Raji (cell line): ENCODE data around the gene PMM2.

ENCODE experiments used
- POLR2A ChIP-seq: IDR thresholded peaks from 2 replicates; pipeline ENCODE4 v1.6.1; 2011; ENCODE audit warnings: low read depth, low read length, control low read depth; ENCODE audit not compliant: insufficient read depth

PMM2 gene

DNA sequence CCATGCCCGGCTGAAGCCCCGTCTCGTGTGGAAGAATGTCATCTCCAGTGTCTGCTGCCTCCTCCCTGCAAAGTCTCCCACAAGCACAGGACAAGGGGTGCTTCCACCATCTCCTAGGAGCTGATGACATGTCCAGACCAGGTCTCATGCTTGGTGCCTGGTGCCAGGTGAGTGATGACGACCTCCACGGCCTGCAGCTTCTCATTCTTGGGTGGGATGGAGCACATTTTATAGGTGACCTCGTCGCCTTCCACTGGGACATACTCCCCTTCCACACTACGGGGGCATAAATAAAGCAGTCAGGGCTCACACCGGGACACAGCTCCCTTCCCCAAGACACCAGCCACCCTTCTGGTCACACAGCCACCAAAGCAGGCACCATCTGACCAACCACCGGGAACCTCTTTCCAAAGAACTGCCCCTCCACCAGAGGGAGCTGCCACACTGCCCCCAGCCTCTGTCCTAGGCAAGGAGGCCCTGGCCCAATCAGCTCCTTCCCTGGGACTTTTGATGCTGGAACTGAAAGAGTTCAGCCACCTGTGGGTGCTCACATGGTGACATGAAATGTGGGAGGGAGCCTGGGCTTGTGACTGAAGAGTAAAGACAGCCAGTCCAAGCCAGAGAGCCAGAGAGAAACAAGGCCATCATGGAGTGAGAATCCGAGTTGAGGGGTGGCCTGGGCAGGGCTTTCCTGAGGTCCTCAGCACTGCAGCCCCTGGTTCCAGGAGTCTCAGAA lies 57.6 kb downstream of the PMM2 start:
- TF ChIP-seq POLR2A, result no peak

DNA sequence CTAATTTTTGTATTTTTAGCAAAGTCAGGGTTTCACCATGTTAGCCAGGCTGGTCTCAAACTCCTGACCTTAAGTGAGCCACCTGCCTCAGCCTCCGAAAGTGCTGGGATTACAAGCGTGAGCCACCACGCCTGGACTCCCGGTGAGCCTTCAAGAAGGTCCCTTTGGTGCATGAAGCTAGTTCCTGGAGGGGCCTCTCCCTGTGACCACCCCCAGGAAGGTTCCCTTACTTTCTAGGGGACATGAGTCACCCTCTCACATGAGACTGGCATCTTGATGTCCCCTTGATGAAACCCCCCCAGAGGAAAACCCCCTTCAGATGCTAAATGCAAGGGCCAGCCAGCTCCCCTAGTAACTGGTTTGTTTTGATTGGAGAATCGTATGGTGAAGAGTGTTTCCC lies 58.3 kb downstream of the PMM2 start:
- TF ChIP-seq POLR2A, result no peak

GRCh38 chr16:8858994-8859912 lies 61.6 kb downstream of the PMM2 start:
- no peak for TF ChIP-seq POLR2A

DNA sequence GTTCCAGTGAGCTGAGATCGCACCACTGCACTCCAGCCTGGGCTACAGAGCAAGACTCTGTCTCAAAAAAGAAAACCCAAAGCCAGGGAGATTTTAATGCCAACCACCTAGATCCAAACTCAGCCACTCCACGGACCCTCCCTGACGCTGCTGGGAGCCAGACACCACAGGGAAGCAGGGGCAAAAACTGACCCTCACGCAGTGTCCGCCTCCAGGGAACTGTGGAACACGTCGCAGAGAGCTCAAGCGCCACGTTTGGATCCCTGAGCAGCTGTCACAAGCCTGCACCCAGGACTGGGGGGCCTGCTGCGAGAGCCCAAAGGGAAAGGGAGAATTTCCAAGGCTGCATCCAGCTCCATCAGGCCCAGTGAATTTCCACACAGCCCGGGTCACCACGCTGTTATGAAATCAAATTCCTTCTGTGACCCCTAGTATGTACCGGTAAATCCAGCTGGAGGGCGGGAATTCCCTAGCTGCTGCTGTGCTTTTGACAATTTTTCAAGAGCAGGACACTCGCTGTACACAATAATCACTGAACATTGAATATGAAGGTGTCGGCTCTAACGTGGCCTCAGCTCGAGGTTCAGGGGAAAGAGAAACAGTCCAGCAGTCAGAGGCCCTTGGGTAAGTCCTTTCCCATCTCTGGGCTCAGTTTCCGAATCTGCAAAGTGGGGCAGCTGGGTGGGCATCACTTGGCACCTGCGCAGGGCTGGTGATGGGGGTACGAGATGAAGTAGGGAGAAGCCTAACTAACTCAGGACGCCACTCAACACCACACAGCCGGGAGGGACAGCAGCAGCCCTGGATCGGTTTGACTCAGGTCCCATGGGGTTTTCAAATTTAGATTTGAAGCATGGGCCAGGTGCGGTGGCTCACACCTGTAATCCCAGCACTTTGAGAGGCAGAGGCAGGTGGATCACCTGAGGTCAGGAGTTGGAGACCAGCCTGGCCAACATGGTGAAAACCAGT lies 62.6 kb downstream of the PMM2 start:
- no peak for TF ChIP-seq POLR2A

DNA sequence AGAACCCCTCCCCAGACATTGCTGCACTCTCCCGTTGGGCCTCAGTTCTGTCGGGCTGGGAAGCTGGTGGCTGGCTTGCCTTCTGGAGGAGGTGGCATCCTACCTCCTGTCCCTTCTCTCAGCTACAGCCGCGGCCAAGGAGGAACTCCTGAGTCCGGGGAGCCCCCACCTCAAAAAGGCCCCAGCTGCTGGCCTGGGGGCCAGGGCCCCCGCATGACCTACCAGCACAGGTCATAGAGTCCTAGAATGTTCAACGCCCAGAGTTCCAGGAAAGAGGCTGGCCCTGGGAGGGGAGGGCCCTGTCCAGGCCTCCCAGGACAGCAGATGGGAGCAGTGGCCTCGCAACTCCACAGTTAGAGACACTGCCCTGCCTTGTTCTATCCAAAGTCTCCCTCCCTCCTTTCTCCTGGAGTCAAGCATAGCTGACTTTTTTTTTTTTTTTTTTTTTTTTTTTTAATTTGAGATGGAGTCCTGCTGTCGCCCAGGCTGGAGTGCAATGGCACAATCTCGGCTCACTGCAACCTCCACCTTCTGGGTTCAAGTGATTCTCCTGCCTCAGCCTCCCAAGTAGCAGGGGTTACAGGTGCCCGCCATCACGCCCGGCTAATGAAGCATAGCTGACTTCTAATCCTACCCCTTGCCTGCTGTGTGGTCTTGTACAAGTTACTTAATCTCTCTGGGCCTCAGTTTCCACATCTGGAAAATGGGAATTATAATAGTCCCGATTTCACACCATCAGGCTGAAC lies 64.1 kb downstream of the PMM2 start:
- TF ChIP-seq POLR2A, result no peak

GRCh38 chr16:8862309-8863130 lies 64.9 kb downstream of the PMM2 start:
- 0 out of 2 replicates have a peak, but pooled peaks have one; percentile 12 for TF ChIP-seq POLR2A

- no peak for TF ChIP-seq POLR2A
These were observed 66.2 kb downstream of the PMM2 start for GRCh38 chr16:8863594-8864424.

- no peak for TF ChIP-seq POLR2A
These were observed 67.0 kb downstream of the PMM2 start for GRCh38 chr16:8864480-8865110.

DNA sequence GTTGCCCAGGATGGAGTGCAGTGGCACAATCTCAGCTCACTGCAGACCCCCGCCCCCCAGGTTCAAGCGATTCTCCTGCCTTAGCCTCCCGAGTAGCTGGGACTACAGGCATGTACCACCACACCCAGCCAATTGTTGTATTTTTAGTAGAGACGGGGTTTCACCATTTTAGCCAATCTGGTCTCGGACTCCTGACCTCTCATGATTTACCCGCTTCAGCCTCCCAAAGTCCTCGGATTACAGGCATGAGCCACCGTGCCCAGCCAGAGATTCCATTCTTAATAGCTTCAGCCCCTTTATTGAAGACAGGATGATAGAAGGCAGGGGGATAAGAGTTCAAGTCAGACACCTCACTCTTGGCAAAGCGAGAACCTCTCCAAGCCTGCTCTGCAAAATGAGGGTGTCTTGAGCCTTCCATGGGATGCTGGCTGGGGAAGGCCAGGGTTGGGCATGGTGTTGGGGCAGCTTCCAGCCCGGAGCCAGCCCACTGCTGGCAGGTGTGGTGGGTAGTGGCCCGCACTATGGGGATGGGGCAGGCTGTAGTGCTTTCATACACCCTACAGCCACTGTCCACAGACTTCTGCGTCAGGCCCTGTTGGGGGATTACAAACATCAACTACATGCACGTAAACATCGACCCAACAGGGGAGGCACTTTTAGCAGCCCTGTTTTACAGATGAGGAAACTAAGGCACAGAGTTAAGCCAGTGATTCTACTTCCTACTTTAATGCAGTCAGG lies 67.7 kb downstream of the PMM2 start:
- TF ChIP-seq POLR2A, result no peak

DNA sequence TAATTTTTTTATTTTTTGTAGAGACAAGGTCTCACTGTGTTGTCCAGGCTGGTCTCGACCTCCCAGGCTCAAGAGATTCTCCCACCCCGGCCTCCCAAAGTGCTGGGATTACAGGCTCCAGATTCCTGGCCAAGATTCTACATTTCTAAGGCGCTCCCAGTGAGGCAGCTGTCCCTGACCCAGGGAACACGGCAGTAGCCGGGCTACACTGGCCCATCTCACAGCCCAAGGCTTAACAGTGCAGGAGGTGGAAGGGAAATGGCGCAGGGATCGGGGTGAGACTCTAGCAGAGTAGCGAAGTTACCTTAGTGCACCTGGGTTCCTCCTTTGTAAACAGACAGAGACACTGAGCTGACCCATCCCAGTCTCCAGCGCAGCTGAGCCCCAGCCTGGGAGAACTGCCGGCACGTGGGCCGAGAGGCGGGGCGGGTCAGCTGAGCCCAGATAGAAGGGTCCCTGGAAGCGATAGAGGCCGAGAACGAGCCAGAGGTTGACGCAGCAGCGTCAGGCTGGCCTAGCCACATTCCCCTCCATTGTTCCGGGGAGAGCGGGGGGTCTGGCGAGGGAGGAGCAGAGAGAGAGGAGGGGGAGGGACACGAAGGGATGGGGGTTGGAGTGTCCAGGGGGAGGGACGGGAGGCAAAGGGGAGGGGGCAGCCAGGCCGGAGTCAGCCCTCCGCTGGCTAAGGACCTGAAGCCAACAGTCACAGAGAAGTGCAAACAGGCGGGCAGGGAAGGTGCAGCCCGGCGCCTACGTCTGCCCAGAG lies 68.7 kb downstream of the PMM2 start:
- TF ChIP-seq POLR2A, result no peak

- no peak for TF ChIP-seq POLR2A
These were observed 69.2 kb downstream of the PMM2 start for GRCh38 chr16:8866884-8867215.
